Measurements from ENCODE around the gene AIG1.

DNA sequence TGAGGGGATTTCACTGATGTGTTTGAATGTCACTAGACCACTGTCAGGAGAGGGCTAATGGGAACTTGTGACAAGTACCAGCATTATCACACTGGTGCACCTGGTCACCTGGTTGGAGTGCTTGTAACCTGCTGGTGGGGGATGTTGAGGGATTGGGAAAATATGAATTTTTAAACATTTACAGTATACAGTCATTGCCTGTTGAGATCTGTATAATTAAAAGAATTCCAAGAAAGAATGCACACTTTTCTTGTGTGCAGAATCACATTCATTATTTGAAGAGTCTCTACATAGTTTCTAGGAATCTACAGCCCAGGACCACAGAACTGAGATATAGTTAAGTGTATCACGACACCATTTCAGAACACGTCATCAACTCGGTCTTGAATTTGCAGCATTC is 118.4 kb downstream of the AIG1 start:
- TF ChIP-seq GATA3 (IDR thresholded peaks at IDR 0.05; ENCODE audit: low read depth, low read length) = no peak
- no peak for TF ChIP-seq GATA2 (IDR thresholded peaks at IDR 0.05; ENCODE audit: low read depth, low read length)
